Hepatocyte (in vitro differentiated cells): ENCODE data around the gene DDIAS. TPM values are rescaled to one million over a fixed set of nuclear protein-coding genes. Genes with fewer than 3 reads are reported as not detected.

Experiments
- DNase-seq: peaks from one replicate; pipeline ENCODE4 v3.0.0-alpha.2; 2016; ENCODE audit warnings: low spot score
- H2AFZ ChIP-seq: fragments of 200-600 bp; sonication (generic); 2 replicates; pipeline ENCODE4 v1.6.0; 2016; ENCODE audit warnings: antibody characterized with exemption, mild to moderate bottlenecking
- H3K27ac ChIP-seq: fragments of 200-600 bp; sonication (generic); 2 replicates; pipeline ENCODE4 v1.5.1; 2016; ENCODE audit warnings: mild to moderate bottlenecking
- H3K27me3 ChIP-seq: fragments of 200-600 bp; sonication (generic); 2 replicates; pipeline ENCODE4 v1.6.1; 2016
- H3K36me3 ChIP-seq: fragments of 200-600 bp; sonication (generic); replicated peaks from 2 replicates; pipeline ENCODE4 v1.5.1; 2016; ENCODE audit warnings: low read depth; ENCODE audit not compliant: insufficient read depth
- H3K4me1 ChIP-seq: fragments of 200-600 bp; sonication (generic); 2 replicates; pipeline ENCODE4 v1.5.1; 2016; ENCODE audit warnings: mild to moderate bottlenecking, moderate library complexity; ENCODE audit not compliant: insufficient read depth
- H3K4me2 ChIP-seq: fragments of 200-600 bp; sonication (generic); 2 replicates; pipeline ENCODE4 v1.6.0; 2016
- H3K4me3 ChIP-seq: fragments of 200-600 bp; sonication (generic); 2 replicates; pipeline ENCODE4 v1.5.1; 2016; ENCODE audit warnings: mild to moderate bottlenecking
- H3K79me2 ChIP-seq: fragments of 200-600 bp; sonication (generic); 2 replicates; pipeline ENCODE4 v1.6.0; 2017; ENCODE audit warnings: mild to moderate bottlenecking
- H3K9me2 ChIP-seq: fragments of 200-600 bp; sonication (generic); replicated peaks from 2 replicates; pipeline ENCODE4 v1.6.0; 2017; ENCODE audit warnings: mild to moderate bottlenecking; ENCODE audit not compliant: insufficient read depth
- H3K9me3 ChIP-seq: fragments of 200-600 bp; sonication (generic); 2 replicates; pipeline ENCODE4 v1.5.1; 2016; ENCODE audit warnings: low read depth, mild to moderate bottlenecking
- H4K20me1 ChIP-seq: fragments of 200-600 bp; sonication (generic); 2 replicates; pipeline ENCODE4 v1.6.0; 2016; ENCODE audit warnings: mild to moderate bottlenecking; ENCODE audit not compliant: insufficient read depth, poor library complexity, severe bottlenecking
- EZH2 ChIP-seq: fragments of 200-600 bp; sonication (generic); IDR thresholded peaks from 2 replicates; pipeline ENCODE4 v1.6.1; 2016; ENCODE audit warnings: antibody characterized with exemption, mild to moderate bottlenecking, borderline replicate concordance
- EZH2phosphoT487 ChIP-seq: fragments of 200-600 bp; sonication (generic); IDR thresholded peaks from one replicate; pipeline ENCODE4 v1.6.1; 2018; ENCODE audit warnings: antibody characterized with exemption, mild to moderate bottlenecking, low read depth, moderate library complexity; ENCODE audit not compliant: unreplicated experiment, severe bottlenecking
- WGBS: methylation state at CpG from one replicate; pipeline ENCODE4 v1.1.6; 2016; ENCODE audit warnings: low lambda C conversion rate; ENCODE audit errors: missing lambda C conversion rate; 5-methylcytosine and 5-hydroxymethylcytosine counted together
- polyA plus RNA-seq: library from polyadenylated mRNA; unstranded; fragments of >200 nt; fragmentation: Nextera tagmentation; extraction: Ambion mirVana; gene quantifications from 2 replicates; pipeline ENCODE4 v1.2.1, GENCODE V29; 2016
- total RNA-seq: library from RNA; depleted of rRNA; stranded (reverse); fragments of >200 nt; gene quantifications from 2 replicates; pipeline ENCODE4 v1.2.3, GENCODE V29; 2014
- TF ChIP-seq, protein P1 (sequence below): fragments of 200-600 bp; sonication (generic); IDR thresholded peaks from 2 replicates; pipeline ENCODE4 v1.5.1; 2016; ENCODE audit warnings: antibody characterized with exemption, mild to moderate bottlenecking; ENCODE audit not compliant: poor library complexity

DDIAS gene
- total and polyA plus RNA-seq, 2 experiments from 2014 or later = 0.92 to 2.6 TPM

DNA sequence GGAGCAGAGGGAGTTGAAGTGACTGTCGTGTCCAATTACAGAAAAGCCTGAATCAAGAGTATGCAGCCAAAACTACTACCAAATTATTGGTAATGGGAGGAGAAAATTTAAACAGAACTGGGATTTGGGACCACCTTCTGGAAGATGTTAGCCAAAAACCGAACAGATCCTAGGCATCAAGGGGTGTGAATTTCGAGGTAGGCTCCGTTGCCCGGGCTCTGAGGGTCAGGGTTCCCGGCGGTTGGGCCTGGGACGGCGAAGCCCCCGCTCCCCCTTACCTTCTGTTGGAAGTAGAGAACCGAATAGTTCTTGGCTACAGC, 1.6 kb upstream of the DDIAS start:
- Histone ChIP-seq H3K9me2 (no peaks in the 10 kb centered on the region), H3K79me2 (peaks cover 29% of the 10 kb centered on the region), H3K27ac (peak overlapping the region; percentile 88), H3K27me3 (no peaks in the 10 kb centered on the region), H3K36me3 (no peaks in the 10 kb centered on the region), H2AFZ (peak overlapping the region; percentile 95), H3K4me2 (peak overlapping the region; percentile 92), H4K20me1 (no peaks in the 10 kb centered on the region), H3K4me3 (peak overlapping the region; percentile 40), H3K9me3 (no peaks in the 10 kb centered on the region), H3K4me1 (peaks cover 8% of the 10 kb centered on the region)
- 2% methylated on average over 11 of the region's 11 CpGs for WGBS
- TF ChIP-seq EZH2 = no peak
- TF ChIP-seq EZH2phosphoT487 = no peak
- TF ChIP-seq, protein P1, sequence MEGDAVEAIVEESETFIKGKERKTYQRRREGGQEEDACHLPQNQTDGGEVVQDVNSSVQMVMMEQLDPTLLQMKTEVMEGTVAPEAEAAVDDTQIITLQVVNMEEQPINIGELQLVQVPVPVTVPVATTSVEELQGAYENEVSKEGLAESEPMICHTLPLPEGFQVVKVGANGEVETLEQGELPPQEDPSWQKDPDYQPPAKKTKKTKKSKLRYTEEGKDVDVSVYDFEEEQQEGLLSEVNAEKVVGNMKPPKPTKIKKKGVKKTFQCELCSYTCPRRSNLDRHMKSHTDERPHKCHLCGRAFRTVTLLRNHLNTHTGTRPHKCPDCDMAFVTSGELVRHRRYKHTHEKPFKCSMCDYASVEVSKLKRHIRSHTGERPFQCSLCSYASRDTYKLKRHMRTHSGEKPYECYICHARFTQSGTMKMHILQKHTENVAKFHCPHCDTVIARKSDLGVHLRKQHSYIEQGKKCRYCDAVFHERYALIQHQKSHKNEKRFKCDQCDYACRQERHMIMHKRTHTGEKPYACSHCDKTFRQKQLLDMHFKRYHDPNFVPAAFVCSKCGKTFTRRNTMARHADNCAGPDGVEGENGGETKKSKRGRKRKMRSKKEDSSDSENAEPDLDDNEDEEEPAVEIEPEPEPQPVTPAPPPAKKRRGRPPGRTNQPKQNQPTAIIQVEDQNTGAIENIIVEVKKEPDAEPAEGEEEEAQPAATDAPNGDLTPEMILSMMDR = no peak
- DNase-seq = no peak

DNA sequence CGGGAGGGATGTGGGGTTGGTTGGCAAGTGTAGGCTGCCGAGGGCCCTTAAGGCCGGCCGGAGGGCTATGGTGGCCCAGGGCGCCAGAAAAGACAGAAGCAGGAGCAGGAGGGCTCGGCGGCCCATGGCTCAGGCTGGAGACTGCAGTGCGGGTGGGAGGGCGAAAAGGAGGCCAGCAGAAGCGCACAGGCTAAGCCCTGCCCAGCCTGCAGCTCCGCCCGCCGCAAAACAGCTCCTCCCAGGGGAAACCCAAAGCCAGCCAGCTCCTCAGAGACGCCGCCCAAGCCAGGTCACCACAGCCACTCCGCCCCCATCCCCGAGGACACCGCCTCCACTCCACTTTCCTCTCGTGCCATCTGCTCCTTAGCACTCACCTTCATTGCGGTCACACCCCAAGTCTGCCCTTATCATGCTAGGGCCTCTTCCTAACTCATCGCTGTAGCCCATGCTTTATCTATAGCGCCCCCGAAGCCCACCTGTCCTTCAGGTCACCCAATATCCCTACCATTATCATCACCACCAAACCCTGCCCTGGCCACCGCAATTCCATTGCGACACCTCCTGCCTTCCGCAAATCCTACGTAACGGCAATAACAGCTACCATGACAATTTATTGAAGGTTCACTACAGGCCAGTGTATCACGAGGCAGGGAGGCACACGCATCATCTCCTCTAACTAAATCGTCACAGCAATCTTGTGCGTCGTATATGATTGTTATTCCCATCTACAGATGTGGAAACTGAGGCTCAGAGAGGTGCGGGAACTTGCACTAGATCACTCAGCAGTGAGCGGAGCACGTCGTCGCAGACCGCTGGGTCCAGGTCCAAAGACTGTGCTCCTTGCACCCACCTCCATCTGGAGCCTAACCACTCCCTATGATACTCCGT, 1.0 kb upstream of the DDIAS start, which contains the start of gene PRCP:
Gene PRCP (minus strand): TSS at position 154 of the 888 bp plus-strand sequence. CDS start 28 bp downstream, at position 126.
- WGBS = under 1% methylated on average over 37 of the region's 40 CpGs
- Histone ChIP-seq H3K4me1 (peaks cover 8% of the 10 kb centered on the region), H3K36me3 (no peaks in the 10 kb centered on the region), H2AFZ (peak within 1 kb of the TSS; percentile 95), H4K20me1 (no peaks in the 10 kb centered on the region), H3K4me3 (peak within 1 kb of the TSS; percentile 40), H3K79me2 (peaks cover 29% of the 10 kb centered on the region), H3K27ac (peak within 1 kb of the TSS; percentile 89), H3K4me2 (peak within 1 kb of the TSS; percentile 92), H3K9me3 (no peaks in the 10 kb centered on the region), H3K27me3 (no peaks in the 10 kb centered on the region), H3K9me2 (no peaks in the 10 kb centered on the region)
- DNase-seq = peak; percentile 95
- no peak for TF ChIP-seq EZH2phosphoT487
- no peak for TF ChIP-seq EZH2
- TF ChIP-seq, protein P1 = no peak

DNA sequence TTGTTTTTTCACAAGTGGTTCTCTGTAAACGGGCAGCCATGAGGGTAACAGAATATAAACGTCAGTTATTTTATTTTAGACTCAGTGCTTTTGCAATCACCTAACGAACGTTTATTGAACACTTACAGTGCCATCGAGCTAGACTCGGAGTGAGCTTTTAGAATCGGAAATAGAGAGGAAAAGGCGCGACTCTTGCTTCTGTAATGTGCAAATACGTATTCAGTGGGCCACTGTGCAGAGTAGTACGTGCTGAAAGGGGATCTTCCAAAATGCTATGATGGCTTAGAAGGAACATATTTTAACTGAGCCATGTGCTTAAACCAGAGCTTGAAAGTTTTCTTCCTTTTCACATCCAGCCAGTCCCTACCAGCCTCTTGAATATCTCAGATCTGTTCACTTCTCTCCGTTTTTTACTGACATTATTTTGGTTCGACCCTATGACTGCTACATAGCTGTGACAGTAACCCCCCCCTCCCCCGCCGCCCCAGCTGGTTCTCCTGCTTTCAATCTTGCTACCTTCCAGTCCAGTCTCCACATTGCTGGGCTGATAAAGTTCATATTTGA, 468 bp downstream of the DDIAS start:
- Histone ChIP-seq H3K9me2 (no peaks in the 10 kb centered on the region), H3K9me3 (no peaks in the 10 kb centered on the region), H3K4me3 (no peak overlapping the region), H4K20me1 (no peaks in the 10 kb centered on the region), H3K36me3 (no peaks in the 10 kb centered on the region), H3K79me2 (peaks cover 25% of the 10 kb centered on the region), H2AFZ (no peak overlapping the region), H3K27ac (no peak overlapping the region), H3K4me2 (peak overlapping the region; percentile 92), H3K27me3 (no peaks in the 10 kb centered on the region), H3K4me1 (peaks cover 8% of the 10 kb centered on the region)
- WGBS = 6% methylated on average over 15 of the region's 15 CpGs
- no peak for TF ChIP-seq EZH2
- no peak for TF ChIP-seq EZH2phosphoT487
- TF ChIP-seq, protein P1 = no peak
- no peak for DNase-seq
